Hepatocyte (in vitro differentiated cells): ENCODE results near the gene TRAF3IP1. TPM values are rescaled to one million over a fixed set of nuclear protein-coding genes. Genes with fewer than 3 reads are reported as not detected.

ENCODE experiments used
- DNase-seq: peaks from one replicate; pipeline ENCODE4 v3.0.0-alpha.2; 2016; ENCODE audit warnings: low spot score
- H2AFZ ChIP-seq: fragments of 200-600 bp; sonication (generic); 2 replicates; pipeline ENCODE4 v1.6.0; 2016; ENCODE audit warnings: antibody characterized with exemption, mild to moderate bottlenecking
- H3K27ac ChIP-seq: fragments of 200-600 bp; sonication (generic); 2 replicates; pipeline ENCODE4 v1.5.1; 2016; ENCODE audit warnings: mild to moderate bottlenecking
- H3K27me3 ChIP-seq: fragments of 200-600 bp; sonication (generic); 2 replicates; pipeline ENCODE4 v1.6.1; 2016
- H3K36me3 ChIP-seq: fragments of 200-600 bp; sonication (generic); replicated peaks from 2 replicates; pipeline ENCODE4 v1.5.1; 2016; ENCODE audit warnings: low read depth; ENCODE audit not compliant: insufficient read depth
- H3K4me1 ChIP-seq: fragments of 200-600 bp; sonication (generic); 2 replicates; pipeline ENCODE4 v1.5.1; 2016; ENCODE audit warnings: mild to moderate bottlenecking, moderate library complexity; ENCODE audit not compliant: insufficient read depth
- H3K4me2 ChIP-seq: fragments of 200-600 bp; sonication (generic); 2 replicates; pipeline ENCODE4 v1.6.0; 2016
- H3K4me3 ChIP-seq: fragments of 200-600 bp; sonication (generic); 2 replicates; pipeline ENCODE4 v1.5.1; 2016; ENCODE audit warnings: mild to moderate bottlenecking
- H3K79me2 ChIP-seq: fragments of 200-600 bp; sonication (generic); 2 replicates; pipeline ENCODE4 v1.6.0; 2017; ENCODE audit warnings: mild to moderate bottlenecking
- H3K9me2 ChIP-seq: fragments of 200-600 bp; sonication (generic); replicated peaks from 2 replicates; pipeline ENCODE4 v1.6.0; 2017; ENCODE audit warnings: mild to moderate bottlenecking; ENCODE audit not compliant: insufficient read depth
- H3K9me3 ChIP-seq: fragments of 200-600 bp; sonication (generic); 2 replicates; pipeline ENCODE4 v1.5.1; 2016; ENCODE audit warnings: low read depth, mild to moderate bottlenecking
- H4K20me1 ChIP-seq: fragments of 200-600 bp; sonication (generic); 2 replicates; pipeline ENCODE4 v1.6.0; 2016; ENCODE audit warnings: mild to moderate bottlenecking; ENCODE audit not compliant: insufficient read depth, poor library complexity, severe bottlenecking
- CTCF ChIP-seq: fragments of 200-600 bp; sonication (generic); IDR thresholded peaks from 2 replicates; pipeline ENCODE4 v1.5.1; 2016; ENCODE audit warnings: antibody characterized with exemption, mild to moderate bottlenecking; ENCODE audit not compliant: poor library complexity
- EZH2 ChIP-seq: fragments of 200-600 bp; sonication (generic); IDR thresholded peaks from 2 replicates; pipeline ENCODE4 v1.6.1; 2016; ENCODE audit warnings: antibody characterized with exemption, mild to moderate bottlenecking, borderline replicate concordance
- EZH2phosphoT487 ChIP-seq: fragments of 200-600 bp; sonication (generic); IDR thresholded peaks from one replicate; pipeline ENCODE4 v1.6.1; 2018; ENCODE audit warnings: antibody characterized with exemption, mild to moderate bottlenecking, low read depth, moderate library complexity; ENCODE audit not compliant: unreplicated experiment, severe bottlenecking
- WGBS: methylation state at CpG from one replicate; pipeline ENCODE4 v1.1.6; 2016; ENCODE audit warnings: low lambda C conversion rate; ENCODE audit errors: missing lambda C conversion rate; 5-methylcytosine and 5-hydroxymethylcytosine counted together
- polyA plus RNA-seq: library from polyadenylated mRNA; unstranded; fragments of >200 nt; fragmentation: Nextera tagmentation; extraction: Ambion mirVana; gene quantifications from 2 replicates; pipeline ENCODE4 v1.2.1, GENCODE V29; 2016
- total RNA-seq: library from RNA; depleted of rRNA; stranded (reverse); fragments of >200 nt; gene quantifications from 2 replicates; pipeline ENCODE4 v1.2.3, GENCODE V29; 2014

The TRAF3IP1 gene
- total and polyA plus RNA-seq, 2 experiments from 2014 or later, result 9.0 to 9.1 TPM

DNA sequence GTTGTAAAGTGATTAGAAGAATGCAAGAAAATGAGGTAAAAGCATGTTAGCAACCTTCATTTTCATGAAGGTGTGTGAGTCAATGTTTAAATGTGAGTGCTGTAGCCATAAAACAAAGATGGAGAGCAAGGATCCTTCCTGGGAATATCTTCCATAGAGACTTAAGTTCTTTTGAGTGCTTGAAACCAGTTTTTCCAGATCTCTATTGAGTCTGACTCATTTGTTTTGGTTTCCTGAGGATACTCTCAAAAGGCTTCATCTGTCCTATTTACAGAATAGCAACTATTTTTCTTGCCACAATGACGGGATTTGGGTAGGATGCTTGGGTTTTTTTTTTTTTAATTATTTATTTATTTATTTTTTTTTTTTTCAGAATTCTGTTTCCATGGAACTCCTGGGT is 60.5 kb downstream of the TRAF3IP1 start:
- 73% methylated on average over 1 of the region's 1 CpG for WGBS
- H3K27me3 ChIP-seq, result no peaks in the 10 kb centered on the region
- H3K79me2 ChIP-seq, result no peaks in the 10 kb centered on the region
- H4K20me1 ChIP-seq, result no peaks in the 10 kb centered on the region
- no peaks in the 10 kb centered on the region for H3K9me3 ChIP-seq
- DNase-seq, result peak; percentile 36
- no peaks in the 10 kb centered on the region for H3K9me2 ChIP-seq
- H2AFZ ChIP-seq, result no peak overlapping the region
- H3K36me3 ChIP-seq, result no peaks in the 10 kb centered on the region
- no peaks in the 10 kb centered on the region for H3K4me1 ChIP-seq
- H3K4me3 ChIP-seq, result no peak overlapping the region
- no peak overlapping the region for H3K4me2 ChIP-seq
- no peak for TF ChIP-seq CTCF
- H3K27ac ChIP-seq, result peak overlapping the region; percentile 1

- TF ChIP-seq CTCF (no peak), EZH2phosphoT487 (no peak), EZH2 (no peak)
Measured at GRCh38 chr2:238381341-238382115, 61.2 kb downstream of the TRAF3IP1 start.

DNA sequence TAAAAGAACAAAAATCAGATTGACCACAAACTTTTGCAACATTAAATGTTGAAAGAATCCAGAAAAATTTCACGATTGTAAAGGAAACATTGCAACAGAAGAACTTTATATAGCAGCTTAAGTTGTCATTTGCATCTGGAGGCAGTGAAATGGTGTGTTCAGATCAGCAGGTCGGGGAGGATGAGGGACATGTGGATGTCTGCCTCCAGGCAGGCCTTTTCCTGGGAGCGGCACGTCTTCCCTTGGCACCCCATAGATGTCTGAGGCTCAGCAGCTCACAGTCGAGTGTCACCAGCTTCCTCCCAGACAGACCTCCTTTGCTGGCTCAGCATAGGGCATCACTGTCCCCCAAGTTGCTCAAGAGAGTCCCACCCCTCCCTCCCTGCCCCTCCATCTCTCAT is 62.1 kb downstream of the TRAF3IP1 start:
- no peaks in the 10 kb centered on the region for H3K36me3 ChIP-seq
- no peaks in the 10 kb centered on the region for H3K4me1 ChIP-seq
- H3K79me2 ChIP-seq, result no peaks in the 10 kb centered on the region
- no peak overlapping the region for H3K4me3 ChIP-seq
- no peaks in the 10 kb centered on the region for H4K20me1 ChIP-seq
- no peaks in the 10 kb centered on the region for H3K9me2 ChIP-seq
- no peaks in the 10 kb centered on the region for H3K9me3 ChIP-seq
- no peak overlapping the region for H3K27ac ChIP-seq
- TF ChIP-seq EZH2 (no peak), CTCF (no peak)
- no peak for DNase-seq
- 90% methylated on average over 5 of the region's 5 CpGs for WGBS
- no peak overlapping the region for H2AFZ ChIP-seq
- H3K27me3 ChIP-seq, result no peaks in the 10 kb centered on the region
- H3K4me2 ChIP-seq, result no peak overlapping the region

More at GRCh38 chr2:238381341-238382115, 61.2 kb downstream of the TRAF3IP1 start:
- Histone ChIP-seq H3K36me3 (no peaks in the 10 kb centered on the region), H3K9me3 (no peaks in the 10 kb centered on the region), H3K4me2 (no peak overlapping the region), H3K9me2 (no peaks in the 10 kb centered on the region), H3K27ac (no peak overlapping the region), H2AFZ (no peak overlapping the region), H3K27me3 (no peaks in the 10 kb centered on the region), H3K4me1 (no peaks in the 10 kb centered on the region), H4K20me1 (no peaks in the 10 kb centered on the region), H3K79me2 (no peaks in the 10 kb centered on the region), H3K4me3 (no peak overlapping the region)
- 96% methylated on average over 16 of the region's 16 CpGs for WGBS
- no peak for DNase-seq

DNA sequence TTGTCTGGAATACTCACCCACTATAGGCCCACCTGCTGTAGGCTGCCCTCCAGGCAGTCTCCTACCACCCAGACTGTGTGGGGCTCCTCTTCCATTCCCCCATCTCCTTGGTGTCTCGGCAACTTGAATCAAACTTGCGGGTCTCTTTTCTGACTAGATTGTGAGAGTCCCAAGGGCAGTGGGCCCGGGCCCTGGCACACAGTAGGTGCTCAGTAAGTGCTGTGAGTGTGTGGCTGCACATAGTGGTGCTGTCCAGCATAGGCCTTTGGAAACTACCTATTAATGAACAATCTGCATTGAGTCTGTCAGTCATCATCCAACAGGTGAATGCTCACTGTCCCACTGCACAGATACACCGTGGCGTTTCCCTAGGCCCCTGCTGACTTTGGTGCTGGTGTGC is 62.8 kb downstream of the TRAF3IP1 start:
- H3K4me3 ChIP-seq, result no peak overlapping the region
- no peaks in the 10 kb centered on the region for H3K36me3 ChIP-seq
- H3K9me3 ChIP-seq, result no peaks in the 10 kb centered on the region
- H3K4me2 ChIP-seq, result no peak overlapping the region
- no peak overlapping the region for H3K27ac ChIP-seq
- no peaks in the 10 kb centered on the region for H3K4me1 ChIP-seq
- TF ChIP-seq CTCF, result no peak
- TF ChIP-seq EZH2, result no peak
- no peak for TF ChIP-seq EZH2phosphoT487
- WGBS, result 93% methylated on average over 5 of the region's 5 CpGs
- DNase-seq, result no peak
- H3K27me3 ChIP-seq, result no peaks in the 10 kb centered on the region
- no peaks in the 10 kb centered on the region for H3K79me2 ChIP-seq
- H4K20me1 ChIP-seq, result no peaks in the 10 kb centered on the region
- H2AFZ ChIP-seq, result no peak overlapping the region
- no peaks in the 10 kb centered on the region for H3K9me2 ChIP-seq
